GM06990 (cell line): Measurements from ENCODE around the gene SPTBN5.

Experiments used
- DNase-seq: peaks from one replicate; pipeline ENCODE4 v3.0.0-alpha.2; 2011; ENCODE audit not compliant: insufficient read length; ENCODE audit errors: extremely low read depth
- H3K27me3 ChIP-seq: replicated peaks from 2 replicates; pipeline ENCODE4 v1.6.0; 2011; ENCODE audit warnings: low read length; ENCODE audit not compliant: control insufficient read depth, insufficient read depth
- H3K36me3 ChIP-seq: 2 replicates; pipeline ENCODE4 v1.5.1; 2011; ENCODE audit warnings: low read length; ENCODE audit not compliant: control insufficient read depth, insufficient read depth
- H3K4me3 ChIP-seq: replicated peaks from 2 replicates; pipeline ENCODE4 v1.5.1; 2011; ENCODE audit warnings: low read depth, mild to moderate bottlenecking, control low read depth, low read length
- TF ChIP-seq, protein P1 (sequence below): IDR thresholded peaks from 2 replicates; pipeline ENCODE4 v1.5.1; 2011; ENCODE audit warnings: low read length, control low read depth, mild to moderate bottlenecking, inconsistent platforms; ENCODE audit not compliant: insufficient read depth, poor library complexity, severe bottlenecking

The SPTBN5 gene

GRCh38 chr15:41851167-41851523, 42.7 kb downstream of the SPTBN5 start:
- Histone ChIP-seq H3K36me3 (peaks cover 6% of the 10 kb centered on the region), H3K4me3 (no peak overlapping the region), H3K27me3 (no peaks in the 10 kb centered on the region; the same call in 1 of the 2 replicates)
- TF ChIP-seq, protein P1, sequence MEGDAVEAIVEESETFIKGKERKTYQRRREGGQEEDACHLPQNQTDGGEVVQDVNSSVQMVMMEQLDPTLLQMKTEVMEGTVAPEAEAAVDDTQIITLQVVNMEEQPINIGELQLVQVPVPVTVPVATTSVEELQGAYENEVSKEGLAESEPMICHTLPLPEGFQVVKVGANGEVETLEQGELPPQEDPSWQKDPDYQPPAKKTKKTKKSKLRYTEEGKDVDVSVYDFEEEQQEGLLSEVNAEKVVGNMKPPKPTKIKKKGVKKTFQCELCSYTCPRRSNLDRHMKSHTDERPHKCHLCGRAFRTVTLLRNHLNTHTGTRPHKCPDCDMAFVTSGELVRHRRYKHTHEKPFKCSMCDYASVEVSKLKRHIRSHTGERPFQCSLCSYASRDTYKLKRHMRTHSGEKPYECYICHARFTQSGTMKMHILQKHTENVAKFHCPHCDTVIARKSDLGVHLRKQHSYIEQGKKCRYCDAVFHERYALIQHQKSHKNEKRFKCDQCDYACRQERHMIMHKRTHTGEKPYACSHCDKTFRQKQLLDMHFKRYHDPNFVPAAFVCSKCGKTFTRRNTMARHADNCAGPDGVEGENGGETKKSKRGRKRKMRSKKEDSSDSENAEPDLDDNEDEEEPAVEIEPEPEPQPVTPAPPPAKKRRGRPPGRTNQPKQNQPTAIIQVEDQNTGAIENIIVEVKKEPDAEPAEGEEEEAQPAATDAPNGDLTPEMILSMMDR = no peak
- DNase-seq = no peak

DNA sequence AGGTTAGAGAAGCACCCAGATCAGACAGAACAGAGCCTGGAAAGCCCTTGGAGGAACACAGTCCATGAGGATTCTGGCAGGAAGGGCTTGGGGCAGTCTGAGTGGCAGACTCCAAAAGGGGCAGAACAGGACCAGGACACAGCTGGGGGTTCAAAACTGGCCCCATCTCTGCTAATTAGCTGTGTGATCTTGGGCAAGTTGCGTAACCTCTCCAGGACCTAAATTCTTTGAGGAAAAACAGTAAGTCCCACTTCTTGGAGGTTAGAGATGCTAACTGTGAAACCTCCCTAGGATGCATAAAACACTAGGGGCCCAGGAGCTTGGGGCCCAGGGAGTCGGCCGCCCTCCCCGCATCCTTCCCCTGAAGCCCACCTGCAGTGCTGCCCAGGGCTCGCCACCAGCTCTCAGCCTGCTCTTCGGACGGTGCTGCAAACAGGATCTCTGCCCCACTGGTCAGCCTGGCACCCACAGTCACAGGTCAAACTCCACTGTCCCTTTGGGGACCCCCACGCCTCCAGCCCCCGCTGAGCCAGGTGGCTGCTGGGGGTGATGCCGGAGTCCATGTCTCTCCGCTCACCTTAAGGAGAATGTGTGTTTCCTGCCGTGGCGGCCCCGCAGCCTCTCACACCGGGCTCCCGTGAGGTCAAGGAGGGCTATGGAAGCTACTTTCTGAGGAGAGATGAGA, 43.2 kb downstream of the SPTBN5 start:
- H3K36me3 ChIP-seq = peaks cover 7% of the 10 kb centered on the region
- H3K27me3 ChIP-seq = no peaks in the 10 kb centered on the region; the same call in 1 of the 2 replicates
- H3K4me3 ChIP-seq = no peak overlapping the region
- DNase-seq = no peak
- TF ChIP-seq, protein P1 = no peak

- H3K27me3 ChIP-seq = no peaks in the 10 kb centered on the region
- no peak overlapping the region for H3K4me3 ChIP-seq
- peaks cover 7% of the 10 kb centered on the region for H3K36me3 ChIP-seq
- DNase-seq = no peak
- TF ChIP-seq, protein P1 = no peak
Observed at GRCh38 chr15:41849861-41850260, 44.0 kb downstream of the SPTBN5 start.

- Histone ChIP-seq H3K36me3 (peaks cover 7% of the 10 kb centered on the region), H3K4me3 (no peak overlapping the region), H3K27me3 (no peaks in the 10 kb centered on the region)
- TF ChIP-seq, protein P1 = no peak
- no peak for DNase-seq
Observed at GRCh38 chr15:41849204-41849603, 44.6 kb downstream of the SPTBN5 start.

GRCh38 chr15:41848631-41849030, 45.2 kb downstream of the SPTBN5 start:
- Histone ChIP-seq H3K36me3 (peaks cover 7% of the 10 kb centered on the region), H3K27me3 (no peaks in the 10 kb centered on the region), H3K4me3 (no peak overlapping the region)
- TF ChIP-seq, protein P1 = no peak
- DNase-seq = no peak

- H3K4me3 ChIP-seq = no peak overlapping the region
- H3K27me3 ChIP-seq = no peaks in the 10 kb centered on the region
- peaks cover 7% of the 10 kb centered on the region for H3K36me3 ChIP-seq
- no peak for DNase-seq
- TF ChIP-seq, protein P1 = no peak
Observed at GRCh38 chr15:41847981-41848380, 45.9 kb downstream of the SPTBN5 start.
